MM.1S (cell line): Measurements from ENCODE around the gene LMTK2.

ENCODE experiments used
- DNase-seq: peaks from one replicate; pipeline ENCODE4 v3.0.0-alpha.2; 2015
- H2AFZ ChIP-seq: fragments of 300-600 bp; sonication (generic); 2 replicates; pipeline ENCODE4 v1.6.0; 2016; ENCODE audit warnings: antibody characterized with exemption, low read length
- H3F3A ChIP-seq: fragments of 300-600 bp; sonication (generic); 2 replicates; pipeline ENCODE4 v1.6.1; 2016; ENCODE audit warnings: mild to moderate bottlenecking, antibody characterized with exemption, low read length, moderate library complexity, mixed read lengths; ENCODE audit not compliant: insufficient read depth
- H3K27ac ChIP-seq: fragments of 300-600 bp; sonication (generic); 2 replicates; pipeline ENCODE4 v1.5.1; 2016; ENCODE audit warnings: mild to moderate bottlenecking, low read length
- H3K27me3 ChIP-seq: fragments of 300-600 bp; sonication (generic); replicated peaks from 2 replicates; pipeline ENCODE4 v1.6.0; 2016; ENCODE audit warnings: low read length; ENCODE audit not compliant: insufficient read depth
- H3K36me3 ChIP-seq: fragments of 300-600 bp; sonication (generic); replicated peaks from 2 replicates; pipeline ENCODE4 v1.6.1; 2016; ENCODE audit warnings: mild to moderate bottlenecking, low read length, mixed read lengths; ENCODE audit not compliant: insufficient read depth
- H3K4me1 ChIP-seq: fragments of 300-600 bp; sonication (generic); 2 replicates; pipeline ENCODE4 v1.6.1; 2016; ENCODE audit warnings: low read length, mixed read lengths
- H3K4me2 ChIP-seq: fragments of 300-600 bp; sonication (generic); 2 replicates; pipeline ENCODE4 v1.6.0; 2016; ENCODE audit warnings: low read depth, low read length
- H3K4me3 ChIP-seq: fragments of 300-600 bp; sonication (generic); 2 replicates; pipeline ENCODE4 v1.5.1; 2016; ENCODE audit warnings: low read length, mixed read lengths
- H3K79me2 ChIP-seq: fragments of 300-600 bp; sonication (generic); 2 replicates; pipeline ENCODE4 v1.6.1; 2016; ENCODE audit warnings: mixed run types, low read length, mixed read lengths
- H3K9ac ChIP-seq: fragments of 300-600 bp; sonication (generic); 2 replicates; pipeline ENCODE4 v1.6.1; 2016; ENCODE audit warnings: low read length, mixed read lengths
- H3K9me2 ChIP-seq: fragments of 300-600 bp; sonication (generic); replicated peaks from 2 replicates; pipeline ENCODE4 v1.6.1; 2016; ENCODE audit warnings: mild to moderate bottlenecking, low read length, mixed read lengths; ENCODE audit not compliant: insufficient read depth
- H3K9me3 ChIP-seq: fragments of 300-600 bp; sonication (generic); replicated peaks from 2 replicates; pipeline ENCODE4 v1.6.1; 2016; ENCODE audit warnings: mild to moderate bottlenecking, low read length, mixed read lengths; ENCODE audit not compliant: insufficient read depth
- H4K20me1 ChIP-seq: fragments of 300-600 bp; sonication (generic); 2 replicates; pipeline ENCODE4 v1.6.1; 2016; ENCODE audit warnings: mild to moderate bottlenecking, low read length, moderate library complexity, mixed read lengths; ENCODE audit not compliant: insufficient read depth
- EZH2 ChIP-seq: fragments of 300-600 bp; sonication (generic); optimal IDR thresholded peaks from 2 replicates; pipeline ENCODE3; 2017; ENCODE audit warnings: low read depth, mild to moderate bottlenecking, antibody characterized with exemption, low read length, mixed read lengths
- EZH2phosphoT487 ChIP-seq: fragments of 300-600 bp; sonication (generic); IDR thresholded peaks from 2 replicates; pipeline ENCODE4 v1.6.1; 2018; ENCODE audit warnings: antibody characterized with exemption, low read length
- TF ChIP-seq, protein P1 (sequence below): fragments of 300-600 bp; sonication (generic); IDR thresholded peaks from 2 replicates; pipeline ENCODE4 v1.5.1; 2016; ENCODE audit warnings: antibody characterized with exemption, low read length, mixed read lengths

Gene LMTK2

GRCh38 chr7:98185101-98185500, 78.4 kb downstream of the LMTK2 start:
- H3K4me1 ChIP-seq, result no peaks in the 10 kb centered on the region
- no peak overlapping the region for H3K27ac ChIP-seq
- no peaks in the 10 kb centered on the region for H3F3A ChIP-seq
- no peaks in the 10 kb centered on the region for H3K9me2 ChIP-seq
- H3K9ac ChIP-seq, result no peak overlapping the region
- H3K36me3 ChIP-seq, result no peaks in the 10 kb centered on the region
- DNase-seq, result no peak
- H3K79me2 ChIP-seq, result no peaks in the 10 kb centered on the region
- H3K4me3 ChIP-seq, result no peak overlapping the region
- H2AFZ ChIP-seq, result no peak overlapping the region
- TF ChIP-seq EZH2phosphoT487, result no peak
- TF ChIP-seq EZH2, result no peak
- TF ChIP-seq, protein P1, sequence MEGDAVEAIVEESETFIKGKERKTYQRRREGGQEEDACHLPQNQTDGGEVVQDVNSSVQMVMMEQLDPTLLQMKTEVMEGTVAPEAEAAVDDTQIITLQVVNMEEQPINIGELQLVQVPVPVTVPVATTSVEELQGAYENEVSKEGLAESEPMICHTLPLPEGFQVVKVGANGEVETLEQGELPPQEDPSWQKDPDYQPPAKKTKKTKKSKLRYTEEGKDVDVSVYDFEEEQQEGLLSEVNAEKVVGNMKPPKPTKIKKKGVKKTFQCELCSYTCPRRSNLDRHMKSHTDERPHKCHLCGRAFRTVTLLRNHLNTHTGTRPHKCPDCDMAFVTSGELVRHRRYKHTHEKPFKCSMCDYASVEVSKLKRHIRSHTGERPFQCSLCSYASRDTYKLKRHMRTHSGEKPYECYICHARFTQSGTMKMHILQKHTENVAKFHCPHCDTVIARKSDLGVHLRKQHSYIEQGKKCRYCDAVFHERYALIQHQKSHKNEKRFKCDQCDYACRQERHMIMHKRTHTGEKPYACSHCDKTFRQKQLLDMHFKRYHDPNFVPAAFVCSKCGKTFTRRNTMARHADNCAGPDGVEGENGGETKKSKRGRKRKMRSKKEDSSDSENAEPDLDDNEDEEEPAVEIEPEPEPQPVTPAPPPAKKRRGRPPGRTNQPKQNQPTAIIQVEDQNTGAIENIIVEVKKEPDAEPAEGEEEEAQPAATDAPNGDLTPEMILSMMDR, result no peak
- no peaks in the 10 kb centered on the region for H3K27me3 ChIP-seq
- H4K20me1 ChIP-seq, result no peaks in the 10 kb centered on the region
- H3K9me3 ChIP-seq, result no peaks in the 10 kb centered on the region
- H3K4me2 ChIP-seq, result no peak overlapping the region

- H3K79me2 ChIP-seq, result no peaks in the 10 kb centered on the region
- H3K9me2 ChIP-seq, result no peaks in the 10 kb centered on the region
- H3K36me3 ChIP-seq, result no peaks in the 10 kb centered on the region
- no peaks in the 10 kb centered on the region for H3K4me1 ChIP-seq
- no peak overlapping the region for H3K9ac ChIP-seq
- no peak overlapping the region for H3K4me3 ChIP-seq
- no peaks in the 10 kb centered on the region for H3K9me3 ChIP-seq
- no peak for DNase-seq
- no peak overlapping the region for H2AFZ ChIP-seq
- TF ChIP-seq, protein P1, result no peak
- no peaks in the 10 kb centered on the region for H3F3A ChIP-seq
- H4K20me1 ChIP-seq, result no peaks in the 10 kb centered on the region
- no peak overlapping the region for H3K27ac ChIP-seq
- no peak overlapping the region for H3K4me2 ChIP-seq
- no peaks in the 10 kb centered on the region for H3K27me3 ChIP-seq
These were observed 79.9 kb downstream of the LMTK2 start for GRCh38 chr7:98186452-98187137.

GRCh38 chr7:98187138-98187502, 80.5 kb downstream of the LMTK2 start:
- Histone ChIP-seq H3K4me1 (no peaks in the 10 kb centered on the region), H3K79me2 (no peaks in the 10 kb centered on the region), H3K4me3 (no peak overlapping the region), H3K9me2 (no peaks in the 10 kb centered on the region), H2AFZ (no peak overlapping the region), H3K36me3 (no peaks in the 10 kb centered on the region), H4K20me1 (no peaks in the 10 kb centered on the region), H3K9me3 (no peaks in the 10 kb centered on the region), H3K27me3 (no peaks in the 10 kb centered on the region), H3K4me2 (no peak overlapping the region), H3K9ac (no peak overlapping the region), H3K27ac (no peak overlapping the region), H3F3A (no peaks in the 10 kb centered on the region)
- TF ChIP-seq, protein P1, result no peak
- TF ChIP-seq EZH2 (no peak), EZH2phosphoT487 (no peak)
- DNase-seq, result no peak
